GM19372 (cell line): Measurements from ENCODE around the gene EPG5.
"Not testable (repeated sequence)": the region's sequence is repeated elsewhere in the genome, so short reads cannot be mapped to it uniquely, and the experiment has no call there.

Experiments used
- ATAC-seq: cut with Tn5 transposase; IDR thresholded peaks from one replicate; pipeline ENCODE4 v1.9.1; 2021; ENCODE audit warnings: mild to moderate bottlenecking, low read depth, moderate library complexity; ENCODE audit not compliant: unreplicated experiment

Gene EPG5

GRCh38 chr18:45976974-45977373 is 9.8 kb upstream of the EPG5 start:
- ATAC-seq, result no peak

GRCh38 chr18:45976566-45976965 is 9.4 kb upstream of the EPG5 start:
- no peak for ATAC-seq

GRCh38 chr18:45974088-45974536 is 7.0 kb upstream of the EPG5 start:
- ATAC-seq, result no peak

- ATAC-seq, result not testable (repeated sequence)
Measured at GRCh38 chr18:45964913-45965312, 2.2 kb downstream of the EPG5 start.

GRCh38 chr18:45962866-45963265 is 4.3 kb downstream of the EPG5 start:
- ATAC-seq, result no peak

GRCh38 chr18:45962461-45962860 is 4.7 kb downstream of the EPG5 start:
- ATAC-seq, result no peak

GRCh38 chr18:45959484-45959883 is 7.6 kb downstream of the EPG5 start:
- not testable (repeated sequence) for ATAC-seq

GRCh38 chr18:45958730-45959129 is 8.4 kb downstream of the EPG5 start:
- no peak for ATAC-seq

GRCh38 chr18:45958027-45958426 is 9.1 kb downstream of the EPG5 start:
- no peak for ATAC-seq

GRCh38 chr18:45957100-45957499 is 10.0 kb downstream of the EPG5 start:
- ATAC-seq, result no peak

GRCh38 chr18:45954070-45954934 is 12.8 kb downstream of the EPG5 start:
- ATAC-seq, result no peak

GRCh38 chr18:45951016-45951714 is 16.0 kb downstream of the EPG5 start:
- ATAC-seq, result no peak

GRCh38 chr18:45945669-45946068 is 21.5 kb downstream of the EPG5 start:
- ATAC-seq, result no peak

GRCh38 chr18:45940724-45941123 is 26.4 kb downstream of the EPG5 start:
- ATAC-seq, result no peak

GRCh38 chr18:45939236-45939635 is 27.9 kb downstream of the EPG5 start:
- ATAC-seq, result no peak

- ATAC-seq, result no peak
Measured at GRCh38 chr18:45938488-45938935, 28.6 kb downstream of the EPG5 start.

GRCh38 chr18:45935591-45936335 is 31.4 kb downstream of the EPG5 start:
- no peak for ATAC-seq

- no peak for ATAC-seq
Measured at GRCh38 chr18:45932708-45933107, 34.4 kb downstream of the EPG5 start.

GRCh38 chr18:45930963-45931362 is 36.2 kb downstream of the EPG5 start:
- ATAC-seq, result no peak

- no peak for ATAC-seq
Measured at GRCh38 chr18:45926691-45927090, 40.4 kb downstream of the EPG5 start.

- no peak for ATAC-seq
Measured at GRCh38 chr18:45926085-45926484, 41.0 kb downstream of the EPG5 start.
